Fibroblast of lung (primary cell): Measurements from ENCODE around the gene NKAIN1. TPM values are rescaled to one million over a fixed set of nuclear protein-coding genes. Genes with fewer than 3 reads are reported as not detected.
"Not testable (repeated sequence)": the region's sequence is repeated elsewhere in the genome, so short reads cannot be mapped to it uniquely, and the experiment has no call there.

ENCODE experiments used
- DNase-seq, 2 donors: peaks; one replicate each; pipeline versions ENCODE4 v3.0.0 to v3.0.0-alpha.2; 2010; ENCODE audit warnings: low read depth in 2 of 2
- H2AFZ ChIP-seq: 2 replicates; pipeline ENCODE4 v1.5.1; 2012; ENCODE audit warnings: low read length, control low read depth, inconsistent platforms
- H3K27ac ChIP-seq: 2 replicates; pipeline ENCODE4 v1.5.1; 2011; ENCODE audit warnings: low read length, control low read depth; ENCODE audit not compliant: insufficient read depth
- H3K27me3 ChIP-seq: 2 replicates; pipeline ENCODE4 v1.5.1; 2011; ENCODE audit warnings: mild to moderate bottlenecking, low read length; ENCODE audit not compliant: control insufficient read depth, insufficient read depth
- H3K36me3 ChIP-seq: 2 replicates; pipeline ENCODE4 v1.5.1; 2011; ENCODE audit warnings: low read length; ENCODE audit not compliant: control insufficient read depth, insufficient read depth
- H3K4me1 ChIP-seq: 2 replicates; pipeline ENCODE4 v1.5.1; 2011; ENCODE audit warnings: low read length; ENCODE audit not compliant: control insufficient read depth, insufficient read depth; ENCODE audit errors: extremely low read depth
- H3K4me2 ChIP-seq: 2 replicates; pipeline ENCODE4 v1.5.1; 2011; ENCODE audit warnings: low read length, control low read depth; ENCODE audit not compliant: insufficient read depth; ENCODE audit errors: extremely low read depth
- H3K4me3 ChIP-seq, 4 experiments: fragments of 200-600 bp in 1 of 4; sonication (generic) in 1 of 4; replicated peaks in 1 of 4; 2 replicates each; pipeline ENCODE4 v1.5.1; 2011 to 2016; ENCODE audit warnings: low read length in 4 of 4, low read depth in 3 of 4, mild to moderate bottlenecking in 3 of 4, control low read depth in 2 of 4, inconsistent platforms in 1 of 4, mixed read lengths in 1 of 4; ENCODE audit not compliant: insufficient read depth in 1 of 4; ENCODE audit errors: control extremely low read depth in 1 of 4
- H3K79me2 ChIP-seq: 2 replicates; pipeline ENCODE4 v1.5.1; 2012; ENCODE audit warnings: mild to moderate bottlenecking, low read length, inconsistent platforms; ENCODE audit not compliant: control insufficient read depth, insufficient read depth
- H3K9ac ChIP-seq: 2 replicates; pipeline ENCODE4 v1.5.1; 2011; ENCODE audit warnings: mild to moderate bottlenecking, low read length, control low read depth; ENCODE audit not compliant: insufficient read depth
- H3K9me3 ChIP-seq: 2 replicates; pipeline ENCODE4 v1.5.1; 2012; ENCODE audit warnings: low read depth, low read length; ENCODE audit not compliant: control insufficient read depth, insufficient read depth
- H4K20me1 ChIP-seq: 2 replicates; pipeline ENCODE4 v1.5.1; 2011; ENCODE audit warnings: low read length; ENCODE audit not compliant: control insufficient read depth, insufficient read depth; ENCODE audit errors: extremely low read depth
- EZH2 ChIP-seq: IDR thresholded peaks from 2 replicates; pipeline ENCODE4 v1.5.1; 2012; ENCODE audit warnings: low read length, control low read depth, mild to moderate bottlenecking; ENCODE audit errors: missing control alignments
- polyA plus RNA-seq, 2 donors: library from polyadenylated mRNA; depleted of rRNA in 1 of 2; stranded (reverse) in 1 of 2; unstranded in 1 of 2; fragments of >200 nt; gene quantifications; 2 replicates each; pipeline ENCODE4 v1.2.1, GENCODE V29; 2011 to 2012; ENCODE audit warnings: missing spikeins in 1 of 2
- total RNA-seq: library from RNA; depleted of rRNA; stranded (reverse); fragments of >200 nt; gene quantifications from 2 replicates; pipeline ENCODE4 v1.2.1, GENCODE V29; 2014
- TF ChIP-seq, protein P1 (sequence below), 2 donors: IDR thresholded peaks in 1 of 2; conservative IDR thresholded peaks in 1 of 2; 1 replicate in 1 of 2; 2 replicates in 1 of 2; pipeline ENCODE4 v1.5.1; 2011 to 2012; ENCODE audit warnings: low read length in 2 of 2, control low read depth in 1 of 2, inconsistent platforms in 1 of 2, low read depth in 1 of 2, mild to moderate bottlenecking in 1 of 2

NKAIN1 gene
- total and polyA plus RNA-seq, 2 donors (not counting 1 experiment from before 2014, with no cell fraction given) = 0.07 to 0.17 TPM

DNA sequence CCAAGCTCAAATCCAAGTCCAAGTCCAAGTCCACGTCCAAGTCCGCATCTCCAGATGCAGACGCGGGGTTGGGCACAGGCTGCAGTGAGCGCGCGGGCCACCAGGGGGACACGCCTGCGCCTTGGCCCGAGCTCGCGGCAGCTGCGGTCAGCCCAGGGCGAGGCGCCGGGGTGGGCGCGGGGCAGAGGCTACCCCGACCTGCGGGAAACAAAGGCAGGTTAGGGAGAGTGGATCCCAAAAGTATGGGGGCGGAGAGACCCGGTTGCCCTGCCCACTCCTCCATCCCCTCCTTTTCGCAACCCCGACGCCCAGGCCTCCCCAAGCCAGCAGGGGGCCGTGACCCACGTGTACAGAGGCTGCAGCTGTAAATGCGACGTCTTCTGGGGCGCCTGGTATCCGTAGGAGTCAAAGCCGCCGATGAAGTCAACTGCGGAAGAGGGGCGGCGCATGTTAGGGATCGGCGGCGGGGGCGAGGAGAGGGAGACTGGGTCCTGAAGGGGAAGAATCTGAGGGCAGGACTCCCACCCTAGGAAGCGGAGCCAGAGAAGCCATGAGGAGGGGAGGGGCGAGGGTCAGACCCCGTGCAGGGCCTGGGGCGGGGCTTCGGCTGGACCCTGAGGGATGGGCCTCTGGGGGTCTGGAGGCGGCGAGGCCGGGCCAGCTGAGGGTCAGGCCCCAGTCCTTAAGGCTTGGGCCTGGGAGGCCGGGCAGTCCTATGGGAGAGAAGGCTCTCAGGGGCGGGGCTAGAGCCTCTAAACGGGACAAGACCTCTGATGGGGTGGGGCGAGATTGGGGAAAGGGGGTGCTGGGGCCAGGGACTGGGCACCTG, 58.0 kb downstream of the NKAIN1 start:
- Histone ChIP-seq H3K4me3 (peak overlapping the region in 1 of 4 experiments; percentile 33), H3K36me3 (no peaks in the 10 kb centered on the region), H3K4me2 (no peak overlapping the region), H3K4me1 (no peaks in the 10 kb centered on the region), H3K27me3 (peaks cover 6% of the 10 kb centered on the region), H3K79me2 (no peaks in the 10 kb centered on the region), H4K20me1 (no peaks in the 10 kb centered on the region), H3K9ac (no peak overlapping the region), H2AFZ (no peak overlapping the region), H3K9me3 (no peaks in the 10 kb centered on the region), H3K27ac (no peak overlapping the region)
- no peak for TF ChIP-seq EZH2
- TF ChIP-seq, protein P1, sequence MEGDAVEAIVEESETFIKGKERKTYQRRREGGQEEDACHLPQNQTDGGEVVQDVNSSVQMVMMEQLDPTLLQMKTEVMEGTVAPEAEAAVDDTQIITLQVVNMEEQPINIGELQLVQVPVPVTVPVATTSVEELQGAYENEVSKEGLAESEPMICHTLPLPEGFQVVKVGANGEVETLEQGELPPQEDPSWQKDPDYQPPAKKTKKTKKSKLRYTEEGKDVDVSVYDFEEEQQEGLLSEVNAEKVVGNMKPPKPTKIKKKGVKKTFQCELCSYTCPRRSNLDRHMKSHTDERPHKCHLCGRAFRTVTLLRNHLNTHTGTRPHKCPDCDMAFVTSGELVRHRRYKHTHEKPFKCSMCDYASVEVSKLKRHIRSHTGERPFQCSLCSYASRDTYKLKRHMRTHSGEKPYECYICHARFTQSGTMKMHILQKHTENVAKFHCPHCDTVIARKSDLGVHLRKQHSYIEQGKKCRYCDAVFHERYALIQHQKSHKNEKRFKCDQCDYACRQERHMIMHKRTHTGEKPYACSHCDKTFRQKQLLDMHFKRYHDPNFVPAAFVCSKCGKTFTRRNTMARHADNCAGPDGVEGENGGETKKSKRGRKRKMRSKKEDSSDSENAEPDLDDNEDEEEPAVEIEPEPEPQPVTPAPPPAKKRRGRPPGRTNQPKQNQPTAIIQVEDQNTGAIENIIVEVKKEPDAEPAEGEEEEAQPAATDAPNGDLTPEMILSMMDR (conservative IDR thresholded peaks at IDR 0.05 in 1 of 2, IDR thresholded peaks at IDR 0.05 in 1 of 2; ENCODE audit: low read depth in 1 of 2, low read length in 2 of 2) = peak; percentile 49 to 67
- DNase-seq = peak in 1 of 2 donors; percentile 37

DNA sequence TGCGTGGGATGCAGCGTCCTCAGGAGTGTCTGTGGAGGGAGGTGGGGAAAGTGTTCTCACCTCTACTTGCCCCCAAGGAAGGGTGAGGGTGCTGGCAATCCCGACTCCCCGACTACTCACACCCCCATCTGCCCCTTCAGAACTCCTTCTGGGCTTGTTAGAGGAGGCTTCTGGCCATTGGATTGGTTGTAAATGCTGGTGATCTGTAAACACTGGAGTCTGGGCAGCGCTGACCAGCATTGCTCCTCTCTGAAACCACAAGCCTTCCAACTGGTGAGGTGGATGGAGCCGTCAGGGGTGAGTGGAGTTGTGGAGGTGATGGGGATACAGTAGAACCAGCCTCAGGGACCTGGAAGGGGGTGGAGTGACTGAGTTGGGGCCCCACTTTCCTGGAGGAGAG, 59.3 kb downstream of the NKAIN1 start:
- Histone ChIP-seq H4K20me1 (no peaks in the 10 kb centered on the region), H3K27ac (no peak overlapping the region), H3K4me2 (no peak overlapping the region), H3K79me2 (no peaks in the 10 kb centered on the region), H3K27me3 (peaks cover 5% of the 10 kb centered on the region), H3K9me3 (no peaks in the 10 kb centered on the region), H3K4me1 (no peaks in the 10 kb centered on the region), H3K4me3 (no peak overlapping the region), H2AFZ (no peak overlapping the region), H3K36me3 (no peaks in the 10 kb centered on the region), H3K9ac (no peak overlapping the region)
- no peak for DNase-seq
- TF ChIP-seq EZH2 = no peak
- TF ChIP-seq, protein P1 (conservative IDR thresholded peaks at IDR 0.05 in 1 of 2, IDR thresholded peaks at IDR 0.05 in 1 of 2; ENCODE audit: low read depth in 1 of 2, low read length in 2 of 2) = no peak

DNA sequence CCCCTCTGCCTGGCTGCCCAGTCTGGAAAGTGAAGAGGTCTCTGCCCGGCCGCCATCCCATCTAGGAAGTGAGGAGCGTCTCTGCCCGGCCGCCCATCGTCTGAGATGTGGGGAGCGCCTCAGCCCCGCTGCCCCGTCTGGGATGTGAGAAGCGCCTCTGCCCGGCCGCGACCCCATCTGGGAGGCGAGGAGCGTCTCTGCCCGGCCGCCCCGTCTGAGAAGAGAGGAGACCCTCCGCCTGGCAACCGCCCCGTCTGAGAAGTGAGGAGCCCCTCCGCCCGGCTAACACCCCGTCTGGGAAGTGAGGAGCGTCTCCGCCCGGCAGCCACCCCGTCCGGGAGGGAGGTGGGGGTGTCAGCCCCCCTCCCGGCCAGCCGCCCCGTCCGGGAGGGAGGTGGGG, 63.4 kb downstream of the NKAIN1 start:
- not testable (repeated sequence) for H3K27me3 ChIP-seq, H3K9me3 ChIP-seq, DNase-seq, H3K4me2 ChIP-seq, H3K79me2 ChIP-seq, H3K4me3 ChIP-seq, H3K36me3 ChIP-seq, H3K9ac ChIP-seq, H3K27ac ChIP-seq, H4K20me1 ChIP-seq, H2AFZ ChIP-seq, H3K4me1 ChIP-seq
